Stomach (tissue), 4 donors: ENCODE data around the gene FREM2.

ENCODE experiments used
- CTCF ChIP-seq, 7 experiments: fragments of 450-650 bp in 4 of 7; fragments of 200-600 bp in 3 of 7; sonication (generic) in 3 of 7; IDR thresholded peaks; one replicate each; pipeline ENCODE4 v1.5.1; 2016 to 2019; ENCODE audit warnings: antibody characterized with exemption in 7 of 7, control low read depth in 2 of 7, mild to moderate bottlenecking in 1 of 7
- EP300 ChIP-seq: sonication (generic); formaldehyde crosslinking; IDR thresholded peaks from one replicate; pipeline ENCODE4 v1.6.1; 2017; ENCODE audit warnings: antibody characterized with exemption
- POLR2A ChIP-seq, 4 donors: fragments of 450-650 bp; IDR thresholded peaks; one replicate each; pipeline ENCODE4 v1.6.1; 2016; ENCODE audit warnings: antibody characterized with exemption in 4 of 4, control low read depth in 2 of 4, mild to moderate bottlenecking in 1 of 4, moderate library complexity in 1 of 4
- POLR2AphosphoS5 ChIP-seq, 3 donors: sonication (generic); formaldehyde crosslinking; IDR thresholded peaks; one replicate each; pipeline ENCODE4 v1.6.1; 2016; ENCODE audit warnings: antibody characterized with exemption in 3 of 3

GRCh38 chr13:38777347-38778119 is 90.7 kb downstream of the FREM2 start:
- TF ChIP-seq EP300 (no peak), POLR2A (IDR thresholded peaks at IDR 0.05) (no peak), CTCF (IDR thresholded peaks at IDR 0.05) (no peak), POLR2AphosphoS5 (IDR thresholded peaks at IDR 0.05) (no peak)
